Mesendoderm (in vitro differentiated cells): ENCODE results near the gene PDE4D.

Experiments used
- DNase-seq: peaks from one replicate; pipeline ENCODE4 v3.0.0; 2013
- H2AK5ac ChIP-seq: 2 replicates; pipeline ENCODE4 v1.6.1; 2013; ENCODE audit warnings: low read length, inconsistent platforms
- H2BK120ac ChIP-seq: 2 replicates; pipeline ENCODE4 v1.6.1; 2013; ENCODE audit warnings: low read depth, mild to moderate bottlenecking, low read length, moderate library complexity, mixed read lengths
- H2BK15ac ChIP-seq: replicated peaks from 2 replicates; pipeline ENCODE4 v1.6.1; 2013; ENCODE audit warnings: low read depth, mild to moderate bottlenecking, moderate library complexity
- H2BK5ac ChIP-seq: 2 replicates; pipeline ENCODE4 v1.6.1; 2013; ENCODE audit warnings: low read length, inconsistent platforms
- H3K18ac ChIP-seq: 2 replicates; pipeline ENCODE4 v1.6.1; 2013; ENCODE audit warnings: mild to moderate bottlenecking, low read length, mixed read lengths
- H3K23ac ChIP-seq: one replicate; pipeline ENCODE4 v1.6.1; 2013; ENCODE audit warnings: low read length
- H3K27ac ChIP-seq: 2 replicates; pipeline ENCODE4 v1.5.1; 2013; ENCODE audit warnings: low read depth, mild to moderate bottlenecking, inconsistent platforms, low read length, moderate library complexity
- H3K27me3 ChIP-seq: 2 replicates; pipeline ENCODE4 v1.6.1; 2013; ENCODE audit warnings: low read length, control low read depth, mild to moderate bottlenecking, inconsistent platforms; ENCODE audit not compliant: insufficient read depth, poor library complexity
- H3K36me3 ChIP-seq: 2 replicates; pipeline ENCODE4 v1.6.1; 2013; ENCODE audit warnings: low read length, inconsistent platforms; ENCODE audit not compliant: control insufficient read depth, insufficient read depth
- H3K4ac ChIP-seq: one replicate; pipeline ENCODE4 v1.6.1; 2013; ENCODE audit warnings: low read depth, mild to moderate bottlenecking, low read length, moderate library complexity
- H3K4me1 ChIP-seq: 2 replicates; pipeline ENCODE4 v1.6.1; 2013; ENCODE audit warnings: low read depth, low read length, inconsistent platforms; ENCODE audit not compliant: control insufficient read depth
- H3K4me2 ChIP-seq: 2 replicates; pipeline ENCODE4 v1.6.1; 2013; ENCODE audit warnings: low read length
- H3K4me3 ChIP-seq: 2 replicates; pipeline ENCODE4 v1.5.1; 2013; ENCODE audit warnings: mild to moderate bottlenecking, low read length
- H3K56ac ChIP-seq: one replicate; pipeline ENCODE4 v1.6.1; 2013; ENCODE audit warnings: low read length
- H3K79me1 ChIP-seq: 2 replicates; pipeline ENCODE4 v1.6.1; 2013; ENCODE audit warnings: low read length, inconsistent platforms
- H3K79me2 ChIP-seq: 2 replicates; pipeline ENCODE4 v1.6.1; 2013; ENCODE audit warnings: mild to moderate bottlenecking, low read length; ENCODE audit not compliant: control insufficient read depth, insufficient read depth
- H3K9ac ChIP-seq: 2 replicates; pipeline ENCODE4 v1.6.1; 2013; ENCODE audit warnings: low read length, inconsistent platforms
- H4K5ac ChIP-seq: one replicate; pipeline ENCODE4 v1.6.1; 2013; ENCODE audit warnings: low read length
- H4K8ac ChIP-seq: one replicate; pipeline ENCODE4 v1.6.1; 2013; ENCODE audit warnings: low read depth, mild to moderate bottlenecking, control low read depth, low read length, moderate library complexity
- WGBS: extraction: QIAGEN DNeasy Blood & Tissue Kit; methylation state at CpG from one replicate; pipeline ENCODE4 v1.1.7; 2013; ENCODE audit warnings: low lambda C conversion rate, missing lambda C conversion rate; ENCODE audit not compliant: insufficient coverage; ENCODE audit errors: extremely low coverage; 5-methylcytosine and 5-hydroxymethylcytosine counted together

Gene PDE4D

GRCh38 chr5:59709346-59709821, 184.1 kb downstream of the PDE4D start:
- WGBS = no CpG with 5 or more reads among the region's 4 CpGs
- peak overlapping the region; percentile 97 for H3K27ac ChIP-seq
- H3K9ac ChIP-seq = no peak overlapping the region
- no peak overlapping the region for H2BK15ac ChIP-seq
- H3K79me2 ChIP-seq = no peaks in the 10 kb centered on the region
- H4K8ac ChIP-seq = no peak overlapping the region
- H3K4ac ChIP-seq = no peak overlapping the region
- no peak overlapping the region for H3K4me3 ChIP-seq
- no peak overlapping the region for H3K23ac ChIP-seq
- H4K5ac ChIP-seq = no peak overlapping the region
- H2AK5ac ChIP-seq = no peak overlapping the region
- no peaks in the 10 kb centered on the region for H3K36me3 ChIP-seq
- H3K27me3 ChIP-seq = no peaks in the 10 kb centered on the region
- H2BK5ac ChIP-seq = peak overlapping the region; percentile 79
- no peaks in the 10 kb centered on the region for H3K79me1 ChIP-seq
- peak overlapping the region; percentile 68 for H3K56ac ChIP-seq
- H3K4me1 ChIP-seq = peaks cover 5% of the 10 kb centered on the region
- peak; percentile 95 for DNase-seq
- peak overlapping the region; percentile 23 for H2BK120ac ChIP-seq
- no peak overlapping the region for H3K4me2 ChIP-seq
- peak overlapping the region; percentile 92 for H3K18ac ChIP-seq

GRCh38 chr5:59704936-59705335, 188.6 kb downstream of the PDE4D start:
- peak overlapping the region; percentile 16 for H3K4ac ChIP-seq
- H4K8ac ChIP-seq = no peak overlapping the region
- H2BK120ac ChIP-seq = no peak overlapping the region
- H2BK5ac ChIP-seq = no peak overlapping the region
- no peak overlapping the region for H3K56ac ChIP-seq
- no peak overlapping the region for H3K4me3 ChIP-seq
- peak overlapping the region; percentile 80 for H3K18ac ChIP-seq
- peaks cover 1% of the 10 kb centered on the region for H3K4me1 ChIP-seq
- DNase-seq = no peak
- no CpG with 5 or more reads among the region's 1 CpG for WGBS
- H3K4me2 ChIP-seq = no peak overlapping the region
- H4K5ac ChIP-seq = no peak overlapping the region
- H3K27me3 ChIP-seq = no peaks in the 10 kb centered on the region
- H2BK15ac ChIP-seq = no peak overlapping the region
- no peak overlapping the region for H3K9ac ChIP-seq
- H3K36me3 ChIP-seq = no peaks in the 10 kb centered on the region
- H3K79me1 ChIP-seq = no peaks in the 10 kb centered on the region
- H3K23ac ChIP-seq = no peak overlapping the region
- no peak overlapping the region for H3K27ac ChIP-seq
- no peak overlapping the region for H2AK5ac ChIP-seq
- no peaks in the 10 kb centered on the region for H3K79me2 ChIP-seq

DNA sequence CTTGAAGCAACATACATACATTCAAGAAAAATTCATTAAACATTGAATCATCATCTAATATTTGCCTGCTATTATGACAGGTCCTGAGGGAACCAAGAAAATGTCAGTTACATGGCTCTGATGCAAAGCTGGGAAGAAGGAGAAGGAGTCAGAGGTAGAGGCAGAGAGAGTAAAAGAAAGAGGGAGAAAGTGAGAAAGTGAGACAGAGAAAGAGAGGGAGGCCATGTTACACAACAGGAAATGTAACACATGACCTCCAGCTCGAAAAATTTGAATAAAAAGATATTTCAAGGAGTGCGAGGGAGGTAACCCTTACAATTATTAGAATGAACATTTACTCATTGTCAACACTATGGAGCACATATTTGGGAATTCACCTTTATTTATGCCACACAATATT, 189.7 kb downstream of the PDE4D start:
- peak overlapping the region; percentile 66 for H4K8ac ChIP-seq
- no peak overlapping the region for H3K4ac ChIP-seq
- no peak overlapping the region for H3K9ac ChIP-seq

DNA sequence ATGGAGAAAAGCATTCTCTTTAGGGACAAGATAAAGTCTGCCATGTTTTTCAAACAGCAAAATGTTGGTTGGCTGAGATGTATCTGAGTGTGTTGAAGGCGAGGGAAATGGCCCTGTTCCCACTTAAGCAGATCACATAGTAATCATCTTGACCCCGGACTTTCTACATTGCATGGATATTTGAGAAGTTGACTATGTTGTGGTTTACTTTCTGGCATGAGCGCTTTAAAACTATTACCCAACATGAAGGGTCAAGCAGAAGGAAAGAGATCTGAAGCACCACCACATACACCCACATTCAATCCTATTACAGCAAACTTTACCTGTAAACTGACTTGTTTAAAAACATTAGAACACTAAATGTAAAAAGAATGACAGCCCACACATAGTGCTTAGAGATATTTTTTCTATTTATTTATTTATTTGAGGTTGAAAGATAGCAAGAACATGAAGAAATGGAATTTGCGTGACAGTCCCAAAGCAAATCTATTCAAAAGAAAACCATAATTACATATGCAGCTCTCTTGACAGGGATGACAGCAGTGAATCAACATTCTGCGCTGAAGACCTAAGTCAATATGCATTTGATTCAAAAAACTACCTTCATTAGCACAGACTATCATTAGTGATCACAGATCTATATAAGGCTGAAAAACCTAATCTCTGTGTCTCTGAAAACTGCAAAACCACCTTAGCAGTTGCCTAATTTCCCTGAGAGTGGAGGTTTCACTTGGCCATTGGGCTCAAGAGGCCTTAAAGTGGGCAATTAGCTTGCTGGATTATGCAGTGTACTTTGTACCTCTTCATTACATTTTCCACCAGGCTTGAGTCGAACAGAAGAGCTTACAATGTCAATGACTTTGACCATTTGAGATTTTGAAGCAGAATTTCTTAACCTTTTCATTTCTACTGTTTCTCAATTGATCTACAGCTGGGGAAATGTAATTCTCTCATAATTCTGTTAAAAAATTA, 195.0 kb downstream of the PDE4D start:
- Histone ChIP-seq H2BK120ac (no peak overlapping the region), H3K4me1 (no peaks in the 10 kb centered on the region), H3K9ac (no peak overlapping the region), H4K5ac (no peak overlapping the region), H4K8ac (no peak overlapping the region), H3K27me3 (no peaks in the 10 kb centered on the region), H3K56ac (no peak overlapping the region), H2AK5ac (no peak overlapping the region), H3K27ac (no peak overlapping the region), H3K36me3 (no peaks in the 10 kb centered on the region), H3K23ac (no peak overlapping the region), H2BK15ac (peak overlapping the region; percentile 78), H3K79me1 (no peaks in the 10 kb centered on the region), H2BK5ac (no peak overlapping the region), H3K4ac (no peak overlapping the region), H3K4me2 (no peak overlapping the region), H3K18ac (peak overlapping the region; percentile 60), H3K4me3 (no peak overlapping the region), H3K79me2 (no peaks in the 10 kb centered on the region)
- no CpG with 5 or more reads among the region's 6 CpGs for WGBS
- no peak for DNase-seq

More for the DNA sequence above, 189.7 kb downstream of the PDE4D start:
- Histone ChIP-seq H3K27ac (no peak overlapping the region), H3K79me2 (no peaks in the 10 kb centered on the region), H2BK15ac (peak overlapping the region; percentile 92), H3K56ac (peak overlapping the region; percentile 39), H3K4me2 (no peak overlapping the region), H3K18ac (no peak overlapping the region), H3K36me3 (no peaks in the 10 kb centered on the region), H3K4me3 (no peak overlapping the region), H2BK120ac (no peak overlapping the region), H4K5ac (no peak overlapping the region), H3K27me3 (no peaks in the 10 kb centered on the region), H3K79me1 (no peaks in the 10 kb centered on the region), H3K4me1 (no peaks in the 10 kb centered on the region), H2AK5ac (no peak overlapping the region), H3K23ac (no peak overlapping the region), H2BK5ac (no peak overlapping the region)
- WGBS = no CpG with 5 or more reads among the region's 2 CpGs
- no peak for DNase-seq

GRCh38 chr5:59694411-59694810, 199.1 kb downstream of the PDE4D start:
- Histone ChIP-seq H3K4ac (no peak overlapping the region), H2BK15ac (no peak overlapping the region), H3K9ac (no peak overlapping the region), H3K36me3 (no peaks in the 10 kb centered on the region), H3K4me3 (no peak overlapping the region), H3K79me2 (no peaks in the 10 kb centered on the region), H4K5ac (no peak overlapping the region), H3K56ac (no peak overlapping the region), H3K79me1 (no peaks in the 10 kb centered on the region), H2AK5ac (no peak overlapping the region), H3K18ac (no peak overlapping the region), H4K8ac (no peak overlapping the region), H3K27me3 (no peaks in the 10 kb centered on the region), H2BK120ac (no peak overlapping the region), H3K4me2 (no peak overlapping the region), H3K23ac (no peak overlapping the region), H2BK5ac (no peak overlapping the region), H3K4me1 (no peaks in the 10 kb centered on the region), H3K27ac (no peak overlapping the region)
- WGBS = no CpG with 5 or more reads among the region's 4 CpGs
- DNase-seq = no peak
